Testis (tissue), 3 donors: ENCODE results near the gene RGS10. TPM values are rescaled to one million over a fixed set of nuclear protein-coding genes. Genes with fewer than 3 reads are reported as not detected.

Experiments used
- DNase-seq: peaks from one replicate; pipeline ENCODE4 v3.0.0-alpha.2; 2019
- H3K27ac ChIP-seq, 2 donors: fragments of 200-600 bp; sonication (generic); one replicate each; pipeline ENCODE4 v1.5.1; 2019
- H3K27me3 ChIP-seq: fragments of 200-600 bp; sonication (generic); one replicate; pipeline ENCODE4 v1.5.1; 2019
- H3K36me3 ChIP-seq: fragments of 200-600 bp; sonication (generic); one replicate; pipeline ENCODE4 v1.5.1; 2017; ENCODE audit warnings: low read depth; ENCODE audit errors: missing control alignments
- H3K4me1 ChIP-seq: fragments of 200-600 bp; sonication (generic); one replicate; pipeline ENCODE4 v1.5.1; 2019
- H3K4me3 ChIP-seq, 2 donors: fragments of 200-600 bp; sonication (generic); one replicate each; pipeline ENCODE4 v1.5.1; 2017 to 2019
- H3K9me3 ChIP-seq: fragments of 200-600 bp; sonication (generic); one replicate; pipeline ENCODE4 v1.5.1; 2017
- POLR2A ChIP-seq: fragments of 450-650 bp; IDR thresholded peaks from one replicate; pipeline ENCODE4 v1.6.1; 2017; ENCODE audit warnings: antibody characterized with exemption, mild to moderate bottlenecking, moderate library complexity
- WGBS, 2 donors: methylation state at CpG; one replicate each; pipeline ENCODE4 v1.1.5; 2018; 5-methylcytosine and 5-hydroxymethylcytosine counted together
- intact Hi-C: fragments of 100-400 bp; cut with DNase I; formaldehyde crosslinking; loops from one replicate; pipeline ENCODE4 v1.15.1; 2023; ENCODE audit warnings: low total_unique reads
- polyA plus RNA-seq: library from polyadenylated mRNA; stranded (reverse); fragments of 350-450 nt; fragmentation: Illumina TruSeq; extraction: RNeasy Lipid Tissue Mini Kit (QIAGEN cat#74804); gene quantifications from one replicate; pipeline ENCODE4 v1.2.3, GENCODE V29; 2014; ENCODE audit warnings: low read depth, low replicate concordance; ENCODE audit not compliant: insufficient read depth
- total RNA-seq, 2 donors: library from RNA; depleted of rRNA; stranded (reverse); fragments of >200 nt; gene quantifications; one replicate each; pipeline ENCODE4 v1.2.3, GENCODE V29; 2016
- TF ChIP-seq, protein P1 (sequence below), 3 experiments: fragments of 450-650 bp in 2 of 3; fragments of 200-600 bp in 1 of 3; sonication (generic) in 1 of 3; IDR thresholded peaks; one replicate each; pipeline ENCODE4 v1.5.1; 2016 to 2019; ENCODE audit warnings: antibody characterized with exemption in 3 of 3, mild to moderate bottlenecking in 2 of 3, moderate library complexity in 1 of 3

RGS10 gene
- total and polyA plus RNA-seq, 3 donors from 2014 or later: 3.6 to 13.7 (median 7.1) TPM

DNA sequence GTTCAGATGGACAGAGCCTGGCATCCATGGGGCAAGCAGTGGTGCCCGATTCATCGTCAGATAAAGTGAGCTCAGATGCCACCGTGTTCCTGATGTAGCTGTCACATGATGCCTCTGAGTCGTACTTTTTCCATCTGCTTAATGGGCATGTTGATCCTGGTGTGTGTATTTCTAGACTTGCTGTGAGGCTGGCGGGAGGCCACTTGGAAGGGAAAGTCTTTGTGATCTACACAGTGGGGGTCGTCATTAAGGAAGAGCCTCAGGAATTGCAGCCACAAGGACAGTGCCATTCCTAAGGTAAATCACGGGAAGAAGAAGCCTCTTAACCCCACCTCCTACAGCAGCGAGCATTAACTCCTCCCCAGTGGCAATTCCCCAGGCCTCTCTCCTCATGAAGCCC, 63.0 kb downstream of the RGS10 start:
- no peak overlapping the region for H3K27ac ChIP-seq
- no peaks in the 10 kb centered on the region for H3K9me3 ChIP-seq
- TF ChIP-seq POLR2A: no peak
- TF ChIP-seq, protein P1, sequence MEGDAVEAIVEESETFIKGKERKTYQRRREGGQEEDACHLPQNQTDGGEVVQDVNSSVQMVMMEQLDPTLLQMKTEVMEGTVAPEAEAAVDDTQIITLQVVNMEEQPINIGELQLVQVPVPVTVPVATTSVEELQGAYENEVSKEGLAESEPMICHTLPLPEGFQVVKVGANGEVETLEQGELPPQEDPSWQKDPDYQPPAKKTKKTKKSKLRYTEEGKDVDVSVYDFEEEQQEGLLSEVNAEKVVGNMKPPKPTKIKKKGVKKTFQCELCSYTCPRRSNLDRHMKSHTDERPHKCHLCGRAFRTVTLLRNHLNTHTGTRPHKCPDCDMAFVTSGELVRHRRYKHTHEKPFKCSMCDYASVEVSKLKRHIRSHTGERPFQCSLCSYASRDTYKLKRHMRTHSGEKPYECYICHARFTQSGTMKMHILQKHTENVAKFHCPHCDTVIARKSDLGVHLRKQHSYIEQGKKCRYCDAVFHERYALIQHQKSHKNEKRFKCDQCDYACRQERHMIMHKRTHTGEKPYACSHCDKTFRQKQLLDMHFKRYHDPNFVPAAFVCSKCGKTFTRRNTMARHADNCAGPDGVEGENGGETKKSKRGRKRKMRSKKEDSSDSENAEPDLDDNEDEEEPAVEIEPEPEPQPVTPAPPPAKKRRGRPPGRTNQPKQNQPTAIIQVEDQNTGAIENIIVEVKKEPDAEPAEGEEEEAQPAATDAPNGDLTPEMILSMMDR (IDR thresholded peaks at IDR 0.05): no peak
- WGBS, 2 donors: 56 to 58% methylated on average over 8 of the region's 8 CpGs
- H3K4me1 ChIP-seq: no peaks in the 10 kb centered on the region
- H3K4me3 ChIP-seq: no peak overlapping the region
- DNase-seq: no peak
- intact Hi-C loops: no loop called here
- no peaks in the 10 kb centered on the region for H3K36me3 ChIP-seq
- H3K27me3 ChIP-seq: no peaks in the 10 kb centered on the region

DNA sequence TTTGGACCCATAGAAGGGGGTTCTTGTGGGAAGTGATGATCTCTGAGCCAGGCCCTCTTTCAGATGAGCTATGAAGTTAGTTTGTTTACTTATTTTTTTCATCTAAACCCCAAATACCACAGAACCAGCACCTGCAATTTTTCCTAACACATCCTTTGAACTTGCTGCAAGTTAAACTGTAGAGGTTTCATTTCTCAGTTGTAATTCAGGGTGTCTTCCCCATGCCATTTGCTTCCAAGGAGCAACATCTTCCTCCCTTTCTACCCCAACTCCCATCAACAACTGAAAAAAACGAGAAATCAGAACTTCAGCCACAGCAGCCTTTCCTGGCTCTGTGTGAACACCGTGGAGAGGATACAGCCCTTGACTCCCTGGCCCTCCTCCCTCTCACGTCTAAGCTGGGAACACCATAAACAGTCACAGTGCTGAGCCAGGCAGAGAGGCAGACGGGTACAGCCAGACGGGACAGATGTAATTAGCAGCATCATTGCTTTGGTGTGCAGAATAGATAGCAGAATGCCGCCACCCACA, 63.6 kb downstream of the RGS10 start:
- TF ChIP-seq, protein P1 (IDR thresholded peaks at IDR 0.05): no peak
- no peak for TF ChIP-seq POLR2A
- 32 to 34% methylated on average over 6 of the region's 6 CpGs for whole genome bisulfite sequencing, 2 donors
- Histone ChIP-seq H3K27me3 (no peaks in the 10 kb centered on the region), H3K9me3 (no peaks in the 10 kb centered on the region), H3K4me1 (no peaks in the 10 kb centered on the region), H3K27ac (no peak overlapping the region), H3K4me3 (no peak overlapping the region), H3K36me3 (no peaks in the 10 kb centered on the region)
- no peak for DNase-seq
- intact Hi-C loops: no loop called here

DNA sequence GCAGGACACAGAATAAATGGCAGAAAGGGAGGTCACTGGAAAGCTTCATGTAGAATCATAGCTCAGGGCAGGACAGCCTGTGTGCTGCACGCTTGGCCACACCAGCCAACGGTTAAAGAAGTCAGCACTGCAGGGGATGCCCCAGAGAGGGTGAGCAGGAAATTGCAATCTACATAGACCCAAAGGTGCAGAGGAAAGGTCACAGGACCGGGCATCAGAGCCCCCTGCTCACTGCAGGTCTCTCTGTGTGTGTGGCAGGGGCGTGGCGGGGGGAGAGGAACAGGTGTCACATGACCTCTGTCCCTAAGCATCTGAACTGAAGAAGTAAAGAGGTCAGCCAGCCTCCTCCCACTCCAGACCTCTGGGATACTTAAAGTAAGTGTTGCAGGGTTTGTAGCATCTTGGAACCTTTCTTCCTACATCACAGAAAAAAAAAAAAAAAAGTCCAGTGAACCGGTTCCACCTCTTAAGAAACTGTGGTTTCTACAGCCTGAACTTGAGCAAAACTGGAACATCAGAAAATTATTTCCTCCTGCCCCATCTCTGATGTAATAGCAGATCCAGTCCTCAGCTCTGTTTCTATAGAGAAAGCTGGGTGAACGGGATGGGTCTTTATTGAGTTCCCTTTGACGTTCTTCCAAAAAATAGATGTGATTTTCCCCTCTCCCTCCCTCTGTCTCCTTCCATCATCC, 64.3 kb downstream of the RGS10 start:
- no peak for TF ChIP-seq POLR2A
- TF ChIP-seq, protein P1 (IDR thresholded peaks at IDR 0.05): no peak
- no peaks in the 10 kb centered on the region for H3K9me3 ChIP-seq
- H3K27ac ChIP-seq: no peak overlapping the region
- H3K27me3 ChIP-seq: no peaks in the 10 kb centered on the region
- DNase-seq: no peak
- no peaks in the 10 kb centered on the region for H3K4me1 ChIP-seq
- no peak overlapping the region for H3K4me3 ChIP-seq
- WGBS, 2 donors: 64 to 66% methylated on average over 8 of the region's 8 CpGs
- no peaks in the 10 kb centered on the region for H3K36me3 ChIP-seq
- intact Hi-C loops: no loop called here

DNA sequence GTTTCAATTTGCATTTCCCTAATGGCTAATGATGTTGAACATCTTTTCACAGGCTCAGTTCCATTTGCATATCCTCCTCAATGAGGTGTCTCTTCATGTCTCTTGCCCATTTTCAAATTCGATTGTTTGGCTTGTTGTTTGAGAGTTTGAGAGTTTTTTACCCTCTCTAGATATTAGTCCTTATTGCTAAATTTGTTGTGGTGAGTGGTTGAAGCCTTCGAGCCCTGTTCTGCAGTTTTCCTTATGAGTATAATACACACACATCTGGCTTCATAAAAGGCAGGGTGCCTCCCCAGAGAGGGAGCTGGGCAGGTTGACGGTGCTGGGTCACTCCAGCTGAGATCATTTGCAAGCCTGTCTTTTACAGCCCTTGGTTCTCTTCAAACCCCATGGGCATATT, 65.1 kb downstream of the RGS10 start:
- no peak for DNase-seq
- intact Hi-C loops: no loop called here
- Histone ChIP-seq H3K9me3 (no peaks in the 10 kb centered on the region), H3K4me3 (no peak overlapping the region), H3K27ac (no peak overlapping the region), H3K27me3 (no peaks in the 10 kb centered on the region), H3K36me3 (no peaks in the 10 kb centered on the region), H3K4me1 (no peaks in the 10 kb centered on the region)
- 85 to 89% methylated on average over 3 of the region's 3 CpGs for WGBS, 2 donors
- TF ChIP-seq, protein P1 (IDR thresholded peaks at IDR 0.05): no peak
- no peak for TF ChIP-seq POLR2A

DNA sequence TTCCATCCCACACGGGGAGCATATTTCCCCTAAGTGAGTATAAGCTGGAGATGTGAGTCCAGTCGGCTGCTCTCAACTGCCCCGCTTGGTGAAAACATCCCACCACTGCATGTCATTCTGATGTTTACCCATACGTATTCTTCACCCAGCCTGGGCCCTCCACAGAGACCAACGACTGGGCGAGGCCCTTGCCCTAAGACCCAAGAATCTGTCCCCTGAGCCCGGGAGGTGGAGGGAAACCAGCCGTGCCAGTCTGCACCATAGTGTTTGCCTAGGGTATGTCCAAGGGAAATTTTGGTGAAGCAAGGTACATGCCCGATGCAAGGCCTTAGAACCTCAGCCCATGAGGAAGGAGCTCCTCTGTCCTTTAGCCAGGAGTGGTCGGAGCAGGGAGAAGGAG, 67.9 kb downstream of the RGS10 start:
- 85 to 89% methylated on average over 9 to 10 of the region's 10 CpGs for whole genome bisulfite sequencing, 2 donors
- no peak overlapping the region for H3K4me3 ChIP-seq
- no peaks in the 10 kb centered on the region for H3K27me3 ChIP-seq
- H3K27ac ChIP-seq: no peak overlapping the region
- intact Hi-C loops: no loop called here
- no peak for TF ChIP-seq POLR2A
- TF ChIP-seq, protein P1 (IDR thresholded peaks at IDR 0.05): no peak
- H3K9me3 ChIP-seq: no peaks in the 10 kb centered on the region
- H3K36me3 ChIP-seq: no peaks in the 10 kb centered on the region
- H3K4me1 ChIP-seq: no peaks in the 10 kb centered on the region
- DNase-seq: no peak
